GM19467 (cell line): Measurements from ENCODE around the gene SLC34A1.
"Not testable (repeated sequence)": the region's sequence is repeated elsewhere in the genome, so short reads cannot be mapped to it uniquely, and the experiment has no call there.

Source experiments
- ATAC-seq: cut with Tn5 transposase; IDR thresholded peaks from one replicate; pipeline ENCODE4 v1.9.1; 2021; ENCODE audit warnings: mild to moderate bottlenecking, moderate library complexity; ENCODE audit not compliant: unreplicated experiment

Gene SLC34A1

DNA sequence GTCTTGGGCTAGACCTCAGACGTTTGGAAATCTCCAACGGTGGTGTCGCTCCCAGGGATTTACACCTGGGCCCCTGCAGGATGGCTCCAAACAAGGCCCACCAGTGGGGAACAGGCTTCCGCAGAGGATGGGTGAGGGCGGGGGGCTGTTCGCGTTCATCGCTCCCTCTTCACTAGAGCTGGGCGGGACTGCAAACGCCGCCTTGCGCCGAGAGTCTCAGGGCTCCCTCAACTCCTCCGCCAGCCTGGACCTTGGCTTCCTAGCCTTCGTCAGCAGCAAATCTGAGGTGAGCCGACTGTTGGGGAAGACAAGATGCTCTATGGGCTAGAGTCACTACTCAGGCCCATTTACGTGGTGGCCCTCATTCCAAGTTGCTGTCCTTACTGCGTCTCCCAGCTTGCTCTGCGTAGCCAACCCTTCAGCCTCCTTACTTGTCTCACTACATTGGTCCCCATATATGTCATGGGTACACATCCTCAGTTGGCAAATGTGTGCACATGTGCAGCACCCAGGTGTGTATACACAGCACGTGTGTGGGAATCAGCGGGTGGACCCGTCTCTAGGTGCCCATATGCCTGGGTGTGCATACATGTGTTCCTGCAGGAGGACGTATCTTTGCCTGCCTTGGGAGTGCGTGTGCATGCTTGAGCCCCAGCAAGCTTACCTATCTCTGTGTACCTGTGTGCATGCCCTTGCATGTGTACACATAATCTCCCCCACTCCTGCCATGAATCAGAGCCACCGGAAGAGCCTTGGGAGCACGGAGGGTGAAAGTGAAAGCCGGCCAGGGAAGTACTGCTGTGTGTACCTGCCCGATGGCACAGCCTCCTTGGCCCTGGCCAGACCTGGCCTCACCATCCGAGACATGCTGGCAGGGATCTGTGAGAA is 16.0 kb upstream of the SLC34A1 start:
- ATAC-seq: no peak

DNA sequence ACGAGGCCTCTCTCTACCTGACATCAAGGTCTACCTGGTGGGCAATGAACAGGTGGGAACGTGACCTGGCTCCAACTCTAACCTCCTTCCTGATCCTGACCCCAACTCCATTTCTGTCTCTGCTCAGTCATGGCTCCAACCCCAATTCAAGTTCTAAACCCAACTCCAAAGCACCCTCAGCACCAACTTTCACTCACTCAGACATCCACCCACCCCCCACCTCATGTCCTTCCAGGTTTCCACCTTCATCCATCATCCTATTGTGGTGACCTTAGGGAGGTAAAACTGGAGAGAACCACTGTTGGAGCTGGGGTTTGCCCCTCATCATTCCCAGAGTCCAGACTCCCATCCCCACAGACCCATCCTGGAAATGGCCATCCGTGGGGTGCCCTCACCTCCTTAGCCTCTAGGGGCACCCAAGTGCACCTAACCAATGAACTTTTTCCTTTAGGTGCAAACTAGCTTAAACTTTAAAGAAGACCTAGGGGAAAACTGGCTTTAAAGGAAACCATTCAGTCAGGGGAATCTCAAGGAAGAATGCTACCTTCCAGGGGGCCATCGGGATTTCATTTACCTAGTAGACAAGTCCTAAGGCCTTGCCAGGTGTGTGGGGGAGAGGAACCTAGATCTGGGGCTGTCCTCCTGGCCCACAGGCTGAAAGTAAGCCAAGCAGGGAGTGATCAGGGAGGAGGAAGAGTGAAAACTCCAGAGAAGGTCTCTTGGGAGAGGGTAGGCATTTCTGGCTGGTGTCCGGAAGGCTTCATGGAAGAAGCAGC is 15.2 kb upstream of the SLC34A1 start:
- no peak for ATAC-seq

- ATAC-seq: no peak
Measured at GRCh38 chr5:177369645-177370440, 14.4 kb upstream of the SLC34A1 start.

DNA sequence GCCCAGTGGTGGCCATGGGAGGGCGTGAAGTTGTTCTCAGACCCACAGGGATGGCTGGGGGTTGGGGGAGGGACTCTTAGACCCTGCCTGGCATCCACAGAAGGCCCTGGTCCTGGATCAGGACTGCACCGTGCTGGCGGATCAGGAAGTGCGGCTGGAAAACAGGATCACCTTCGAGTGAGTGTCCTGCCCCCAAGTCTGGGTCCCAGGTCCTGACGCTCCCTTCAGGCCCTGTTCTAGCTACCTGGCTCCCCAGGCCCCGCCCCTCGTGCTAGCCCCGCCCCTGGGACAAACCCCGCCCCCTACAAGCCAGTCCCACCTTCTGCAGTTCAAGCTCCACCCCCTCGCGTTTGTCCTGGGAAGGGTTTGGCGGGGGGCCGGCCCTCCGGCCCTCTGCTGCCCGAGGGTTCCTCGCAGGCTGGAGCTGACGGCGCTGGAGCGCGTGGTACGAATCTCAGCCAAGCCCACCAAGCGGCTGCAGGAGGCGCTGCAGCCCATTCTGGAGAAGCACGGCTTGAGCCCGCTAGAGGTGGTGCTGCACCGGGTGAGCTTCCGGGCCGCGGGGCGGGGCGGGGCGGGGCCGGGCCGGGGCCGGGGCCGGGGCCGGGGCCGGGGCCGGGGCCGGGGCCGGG is 13.6 kb upstream of the SLC34A1 start:
- ATAC-seq: no peak

DNA sequence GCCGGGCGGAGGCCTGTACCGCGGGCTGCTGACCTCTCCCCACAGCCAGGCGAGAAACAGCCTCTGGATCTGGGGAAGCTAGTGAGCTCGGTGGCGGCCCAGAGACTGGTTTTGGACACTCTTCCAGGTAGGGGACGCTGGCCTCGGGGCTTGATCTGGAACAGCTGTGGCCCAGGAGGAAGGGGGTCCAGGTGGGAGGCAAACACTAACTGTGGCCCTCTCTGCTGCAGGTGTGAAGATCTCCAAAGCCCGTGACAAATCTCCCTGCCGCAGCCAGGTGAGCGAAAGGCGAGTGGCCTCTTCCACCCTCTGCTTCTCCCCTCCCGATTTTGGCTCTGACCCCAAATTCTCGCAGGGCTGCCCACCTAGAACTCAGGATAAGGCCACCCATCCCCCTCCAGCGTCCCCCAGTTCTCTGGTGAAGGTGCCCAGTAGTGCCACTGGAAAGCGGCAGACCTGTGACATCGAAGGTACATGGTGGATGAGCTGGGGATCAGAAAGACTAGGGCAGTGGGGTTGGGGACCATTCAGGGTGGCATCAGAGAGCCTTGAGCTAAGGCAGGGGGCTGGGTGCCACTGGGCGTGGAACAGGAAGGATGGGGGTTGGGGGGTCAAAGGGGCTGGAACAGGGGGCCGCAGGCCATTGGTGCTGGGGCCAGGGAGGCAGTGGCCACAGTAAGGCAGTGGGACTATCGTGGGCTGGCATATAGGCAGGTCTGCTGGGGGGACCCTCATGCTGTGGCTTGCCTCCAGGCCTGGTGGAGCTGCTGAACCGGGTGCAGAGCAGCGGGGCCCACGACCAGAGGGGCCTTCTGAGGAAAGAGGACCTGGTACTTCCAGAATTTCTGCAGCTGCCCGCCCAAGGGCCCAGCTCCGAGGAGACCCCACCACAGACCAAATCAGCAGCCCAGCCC is 12.9 kb upstream of the SLC34A1 start:
- no peak for ATAC-seq

- ATAC-seq: no peak
Measured at GRCh38 chr5:177372034-177372896, 12.0 kb upstream of the SLC34A1 start.

DNA sequence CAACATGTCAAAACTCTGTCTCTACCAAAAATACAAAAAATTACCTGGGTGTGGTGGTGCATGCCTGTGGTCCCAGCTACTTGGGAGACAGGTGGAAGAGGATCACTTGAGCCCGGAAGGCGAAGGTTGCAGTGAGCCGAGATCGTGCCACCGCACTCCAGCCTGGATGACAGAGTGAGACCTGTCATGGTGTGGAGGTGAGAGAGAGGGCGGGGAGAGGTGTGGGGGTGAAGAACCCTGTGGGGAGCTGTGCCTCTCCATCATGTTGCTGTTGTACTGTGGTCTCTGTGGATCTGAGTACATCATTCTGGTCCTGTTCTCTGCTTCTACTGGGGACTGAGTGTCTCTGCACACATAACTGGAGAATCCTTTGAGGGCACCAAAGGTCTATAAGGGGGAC is 11.3 kb upstream of the SLC34A1 start:
- no peak for ATAC-seq

DNA sequence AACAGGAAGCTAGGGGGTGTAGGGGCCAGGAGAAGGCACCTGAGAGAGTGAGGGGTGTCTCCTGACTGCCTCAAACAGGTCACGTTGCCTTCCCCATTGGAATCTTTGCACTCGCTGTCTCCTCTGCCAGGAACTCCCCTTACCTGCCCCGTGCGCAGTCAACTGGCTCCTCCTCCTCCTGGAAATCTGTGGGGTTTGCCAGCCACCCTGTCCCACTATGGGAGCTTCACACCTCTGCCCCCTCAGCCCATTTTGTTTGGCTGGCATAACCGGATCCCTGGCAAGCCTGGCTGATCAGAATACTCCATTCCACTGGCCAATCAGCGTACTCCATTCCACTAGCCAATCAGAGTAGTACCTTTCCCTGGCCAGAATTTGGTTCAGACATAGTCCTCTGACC is 10.4 kb upstream of the SLC34A1 start:
- ATAC-seq: no peak

DNA sequence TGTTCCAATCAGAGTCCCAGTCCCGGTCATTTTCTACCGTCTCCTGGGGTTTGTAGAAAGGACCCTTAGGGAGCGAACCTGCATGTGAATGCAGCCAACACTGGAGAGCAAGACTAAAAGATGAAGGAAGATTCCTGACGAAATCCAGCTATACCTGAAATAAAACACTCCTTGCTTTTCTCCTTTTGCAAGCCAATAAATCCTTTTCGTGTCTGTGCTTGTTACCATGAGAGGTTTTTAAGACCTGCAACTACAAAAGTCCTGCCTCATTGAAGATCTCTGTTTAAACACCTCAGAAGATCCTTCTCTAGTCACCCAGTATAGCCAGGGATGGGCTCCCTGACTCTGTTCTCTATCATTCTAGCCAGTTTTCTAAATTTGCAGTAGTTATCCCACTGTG is 10.0 kb upstream of the SLC34A1 start:
- ATAC-seq: no peak

DNA sequence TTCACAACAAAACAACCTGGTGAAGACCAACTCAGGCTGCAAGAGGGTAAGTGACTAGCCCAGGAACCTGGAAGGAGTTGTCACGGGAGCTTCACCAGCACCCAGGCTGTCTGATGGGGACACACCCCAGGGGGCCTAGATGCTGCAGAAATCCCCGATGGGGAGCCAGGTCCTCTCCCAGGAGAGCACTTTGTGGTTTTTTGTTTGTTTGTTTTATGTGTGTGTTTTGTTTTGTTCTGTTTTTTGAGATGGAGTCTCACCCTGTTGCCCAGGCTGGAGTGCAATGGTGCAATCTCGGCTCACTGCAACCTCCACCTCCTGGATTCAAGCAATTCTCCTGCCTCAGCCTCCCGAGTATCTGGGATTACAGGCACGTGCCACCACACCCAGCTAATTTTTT is 8.7 kb upstream of the SLC34A1 start:
- not testable (repeated sequence) for ATAC-seq

DNA sequence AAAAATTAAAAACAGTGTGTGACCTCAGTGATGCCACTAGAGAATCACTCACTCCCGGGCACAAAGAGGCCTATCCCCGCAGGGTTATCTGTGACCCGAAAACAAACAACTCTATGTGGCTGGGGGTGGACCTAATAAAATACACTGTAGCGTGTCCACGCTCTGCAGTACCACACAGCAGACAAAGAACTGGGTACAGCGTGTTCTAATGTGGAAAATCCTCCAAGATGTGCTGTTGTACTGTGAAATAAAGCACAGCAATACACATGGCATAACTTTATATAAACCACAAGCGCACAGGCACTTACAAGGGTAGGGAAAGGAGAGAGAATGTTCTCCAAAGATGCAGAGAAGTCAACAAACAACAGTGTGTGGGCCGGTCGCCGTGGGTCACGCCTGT is 8.1 kb upstream of the SLC34A1 start:
- ATAC-seq: no peak

- ATAC-seq: no peak
Measured at GRCh38 chr5:177377851-177378776, 6.1 kb upstream of the SLC34A1 start.

GRCh38 chr5:177378884-177379883 is 5.0 kb upstream of the SLC34A1 start:
- ATAC-seq: no peak

DNA sequence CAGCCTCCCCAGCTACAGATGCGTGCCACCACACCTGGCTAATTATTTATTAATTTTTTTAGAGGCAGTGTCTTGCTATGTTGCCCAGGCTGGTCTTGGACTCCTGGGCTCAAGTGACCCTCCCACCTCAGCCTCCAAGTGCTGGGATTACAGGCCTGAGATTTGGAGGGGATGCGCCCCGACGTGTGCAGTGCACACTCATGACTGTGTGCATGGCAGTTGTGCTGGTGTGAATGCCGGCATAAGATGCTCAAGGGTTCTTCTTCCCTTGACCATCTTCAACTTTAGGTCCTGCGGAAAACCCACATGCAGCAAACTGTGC is 3.5 kb upstream of the SLC34A1 start:
- no peak for ATAC-seq

DNA sequence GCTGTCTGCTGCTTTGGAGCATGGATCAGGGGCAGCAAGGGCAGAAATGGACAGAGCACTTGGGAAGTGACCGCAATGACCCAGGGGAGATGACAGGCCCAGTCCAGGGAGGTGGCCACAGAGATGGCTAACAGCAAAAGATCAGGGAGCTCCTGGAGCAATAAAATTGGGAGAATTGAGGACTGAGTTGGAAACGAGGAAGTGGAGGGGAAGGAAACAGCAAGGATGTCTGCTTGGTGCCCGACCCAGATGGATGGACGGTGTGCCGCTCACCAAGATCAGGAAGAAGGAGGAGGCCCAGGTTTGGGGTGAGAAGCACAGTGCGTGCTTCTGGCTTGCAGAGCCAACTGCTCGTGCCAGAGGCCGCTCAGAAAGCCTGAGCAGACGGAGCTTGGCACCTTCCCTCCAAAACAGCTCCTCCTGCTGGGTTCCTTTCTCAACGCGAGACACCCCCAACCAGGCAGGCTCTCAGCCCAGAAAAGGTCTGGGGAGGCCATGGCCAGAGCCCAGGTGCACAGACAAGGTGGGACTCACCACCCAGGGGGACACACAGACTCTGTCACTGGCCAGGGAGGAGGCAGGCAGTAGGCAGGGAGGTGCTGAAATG is 1.7 kb upstream of the SLC34A1 start:
- no peak for ATAC-seq

GRCh38 chr5:177383181-177383580 is 1.1 kb upstream of the SLC34A1 start:
- ATAC-seq: no peak
